HG02981 (cell line): ENCODE measurements around the gene WDR90.

ENCODE experiments used
- ATAC-seq: cut with Tn5 transposase; IDR thresholded peaks from one replicate; pipeline ENCODE4 v1.9.1; 2021; ENCODE audit warnings: mild to moderate bottlenecking, moderate library complexity; ENCODE audit not compliant: unreplicated experiment

Gene WDR90

DNA sequence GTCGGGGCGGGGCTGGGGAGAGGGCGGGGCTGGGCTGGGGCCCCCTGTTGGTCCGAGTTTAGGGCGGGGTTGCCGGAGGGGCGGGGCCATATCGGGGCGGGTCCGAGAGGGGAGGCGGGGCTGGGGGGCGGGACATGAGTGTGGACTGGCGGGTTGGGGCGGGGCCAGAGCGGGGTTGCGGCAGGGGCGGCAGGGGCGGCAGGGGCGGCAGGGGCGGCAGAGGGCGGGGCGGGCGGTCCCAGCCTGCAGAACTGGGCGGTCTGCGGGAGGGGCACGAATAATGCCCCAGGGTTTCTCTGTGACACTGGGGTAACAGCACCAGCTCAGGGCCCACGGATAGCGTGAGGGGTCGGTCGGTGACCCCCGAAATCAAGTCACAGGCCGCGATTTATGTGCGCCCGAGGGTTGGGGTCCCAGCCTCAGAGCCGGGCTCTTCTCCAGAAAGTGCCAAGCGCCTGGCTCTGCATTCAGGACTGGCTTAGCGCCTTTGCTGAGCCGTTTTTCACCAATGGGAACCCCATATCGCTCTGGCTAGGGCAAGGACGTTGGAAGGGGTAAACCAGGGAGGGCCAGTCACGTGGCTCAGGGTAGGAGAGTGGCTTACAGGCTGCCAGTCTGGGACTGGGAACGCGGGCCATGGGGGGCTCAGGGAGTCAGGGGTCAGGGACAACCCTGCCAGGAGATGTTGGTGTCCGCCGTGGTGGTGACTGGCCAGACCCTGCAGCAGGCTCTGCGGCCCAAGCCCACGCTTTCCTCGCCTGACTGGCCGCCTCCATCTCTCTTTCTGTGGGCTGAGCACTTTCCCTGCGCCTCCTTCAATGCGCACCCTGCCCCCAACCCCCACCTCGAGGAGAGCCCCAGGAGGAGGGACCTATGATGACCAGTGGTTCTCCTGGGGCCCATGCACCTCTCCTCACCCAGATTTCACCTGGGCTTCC is 11.8 kb upstream of the WDR90 start:
- no peak for ATAC-seq

GRCh38 chr16:638034-638543 is 11.1 kb upstream of the WDR90 start:
- ATAC-seq: no peak

DNA sequence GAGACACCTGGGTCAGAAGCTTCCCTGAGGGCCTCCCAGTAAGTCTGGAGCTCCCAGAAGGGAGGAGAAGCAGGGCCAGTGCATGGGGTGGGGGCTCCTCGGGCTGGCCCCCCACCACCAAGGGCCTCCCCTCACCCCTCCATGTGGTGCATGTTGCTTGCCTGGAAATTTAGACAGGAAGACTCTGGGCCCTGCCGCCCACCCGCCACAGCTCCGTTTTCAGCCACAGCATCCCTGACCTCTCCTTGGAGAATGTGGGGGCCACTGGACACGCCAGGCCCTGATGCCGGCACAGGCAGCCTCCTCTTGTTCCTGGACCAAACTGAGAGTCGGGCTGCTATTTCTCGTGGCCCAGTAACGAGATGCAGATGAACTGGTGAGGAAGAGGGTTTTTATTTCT is 10.3 kb upstream of the WDR90 start:
- no peak for ATAC-seq

DNA sequence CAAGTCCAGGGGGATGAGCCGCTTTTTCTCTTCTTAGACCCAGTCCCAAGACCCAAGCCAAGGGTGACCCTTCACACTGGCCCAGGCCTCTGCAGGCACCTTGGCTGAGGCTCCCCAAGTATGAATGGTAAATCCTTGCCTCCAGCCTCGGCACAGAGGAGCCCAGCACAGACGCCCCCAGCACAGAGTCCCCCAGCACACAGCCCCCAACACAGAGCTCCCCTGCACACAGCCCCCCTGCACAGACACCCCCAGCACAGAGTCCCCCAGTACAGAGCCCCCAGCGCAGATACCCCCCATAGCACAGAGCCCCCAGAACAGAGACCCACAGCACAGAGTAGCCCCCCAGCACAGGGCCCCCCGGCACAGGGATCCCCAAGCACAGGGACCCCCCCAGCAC is 8.6 kb upstream of the WDR90 start:
- no peak for ATAC-seq

DNA sequence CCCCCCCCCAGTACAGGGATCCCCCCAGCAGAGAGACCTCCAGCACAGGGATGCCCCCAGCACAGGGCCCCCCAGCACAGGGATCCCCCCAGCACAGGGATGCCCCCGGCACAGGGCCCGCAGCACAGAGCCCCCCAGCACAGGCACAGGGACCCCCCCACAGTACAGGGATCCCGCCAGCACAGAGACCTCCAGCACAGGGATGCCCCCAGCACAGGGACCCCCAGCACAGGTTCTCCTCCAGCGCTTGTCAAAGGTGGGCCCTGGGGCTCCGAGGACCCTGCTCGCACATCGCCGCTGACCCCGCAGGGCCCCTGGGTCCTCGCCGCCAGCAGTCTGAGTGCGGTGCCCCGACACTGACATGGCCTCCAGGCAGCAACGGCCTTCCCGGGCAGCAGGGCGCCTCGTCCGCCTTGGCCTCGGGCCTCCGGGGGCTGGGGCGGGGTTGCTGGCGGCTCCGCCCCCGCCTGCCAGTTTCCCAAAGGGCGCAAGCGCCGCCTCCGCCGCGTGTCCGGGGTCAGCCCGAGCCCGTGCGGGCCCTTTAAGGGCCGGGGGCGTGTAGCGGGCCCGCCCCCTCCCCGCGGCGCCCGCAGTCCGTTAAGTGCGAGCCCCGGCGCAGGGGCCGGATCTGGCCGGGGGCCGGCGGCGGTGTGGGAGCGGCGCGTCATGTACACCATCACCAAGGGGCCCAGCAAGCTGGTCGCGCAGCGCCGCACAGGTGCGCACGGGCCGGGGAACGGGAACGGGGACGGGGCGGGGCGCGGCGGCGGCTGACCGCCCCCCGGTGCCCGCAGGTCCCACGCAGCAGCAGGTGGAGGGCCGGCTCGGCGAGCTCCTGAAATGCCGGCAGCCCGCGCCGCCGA is 7.6 kb upstream of the WDR90 start, which contains the start of gene MCRIP2:
MCRIP2 (plus strand) TSS at position 503 of the 863 bp plus-strand sequence; CDS start at position 667, 164 bp downstream.
- no peak for ATAC-seq

- no peak for ATAC-seq
Measured at GRCh38 chr16:642189-643049, 6.7 kb upstream of the WDR90 start.

GRCh38 chr16:643050-643368 is 6.2 kb upstream of the WDR90 start:
- ATAC-seq: no peak

DNA sequence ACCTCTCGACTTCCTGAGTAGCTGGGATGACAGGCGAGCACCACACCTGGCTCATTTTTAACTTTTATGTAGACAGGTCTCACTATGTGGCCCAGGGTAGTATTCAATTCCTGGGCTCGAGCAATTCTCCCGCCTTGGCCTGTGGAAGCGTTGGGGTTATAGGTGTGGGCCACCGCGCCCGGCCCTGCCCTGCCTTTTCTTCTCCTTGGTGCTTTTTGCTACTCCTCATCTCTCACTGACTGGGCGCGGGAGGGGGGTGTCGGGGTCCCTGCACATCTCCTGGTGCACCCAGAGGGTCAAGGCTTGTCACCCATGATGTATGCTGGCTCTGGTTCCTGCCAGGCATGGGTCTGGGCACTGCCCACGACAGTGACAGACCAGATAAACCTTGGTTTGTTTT is 4.6 kb upstream of the WDR90 start:
- no peak for ATAC-seq

GRCh38 chr16:645852-646678 is 3.1 kb upstream of the WDR90 start:
- ATAC-seq: no peak

DNA sequence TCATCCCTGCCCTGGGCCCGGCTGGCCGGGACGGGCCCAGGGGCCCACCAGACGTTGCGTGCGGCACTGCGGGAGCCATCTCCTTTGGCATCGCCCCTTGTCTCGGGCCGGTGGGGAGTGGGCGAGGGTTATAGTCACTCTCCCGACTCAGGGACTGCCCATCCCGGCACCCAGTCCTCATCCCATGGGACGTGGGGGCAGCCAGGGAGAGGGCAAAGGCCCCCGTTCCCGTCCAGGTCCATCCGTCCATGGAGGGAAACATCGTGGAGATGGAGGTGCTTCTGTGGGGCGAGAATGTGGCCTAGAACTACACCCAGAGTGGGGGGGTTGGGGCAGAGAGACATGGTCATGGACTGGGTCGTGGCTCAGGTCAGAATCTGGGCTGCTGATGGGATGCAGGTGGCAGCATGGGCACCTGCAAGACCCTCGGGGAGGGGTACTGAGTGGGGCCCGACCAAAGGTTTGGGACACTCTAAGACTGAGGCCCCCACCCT is 2.4 kb upstream of the WDR90 start:
- ATAC-seq: no peak

- no peak for ATAC-seq
Measured at GRCh38 chr16:647173-647902, 1.8 kb upstream of the WDR90 start.

DNA sequence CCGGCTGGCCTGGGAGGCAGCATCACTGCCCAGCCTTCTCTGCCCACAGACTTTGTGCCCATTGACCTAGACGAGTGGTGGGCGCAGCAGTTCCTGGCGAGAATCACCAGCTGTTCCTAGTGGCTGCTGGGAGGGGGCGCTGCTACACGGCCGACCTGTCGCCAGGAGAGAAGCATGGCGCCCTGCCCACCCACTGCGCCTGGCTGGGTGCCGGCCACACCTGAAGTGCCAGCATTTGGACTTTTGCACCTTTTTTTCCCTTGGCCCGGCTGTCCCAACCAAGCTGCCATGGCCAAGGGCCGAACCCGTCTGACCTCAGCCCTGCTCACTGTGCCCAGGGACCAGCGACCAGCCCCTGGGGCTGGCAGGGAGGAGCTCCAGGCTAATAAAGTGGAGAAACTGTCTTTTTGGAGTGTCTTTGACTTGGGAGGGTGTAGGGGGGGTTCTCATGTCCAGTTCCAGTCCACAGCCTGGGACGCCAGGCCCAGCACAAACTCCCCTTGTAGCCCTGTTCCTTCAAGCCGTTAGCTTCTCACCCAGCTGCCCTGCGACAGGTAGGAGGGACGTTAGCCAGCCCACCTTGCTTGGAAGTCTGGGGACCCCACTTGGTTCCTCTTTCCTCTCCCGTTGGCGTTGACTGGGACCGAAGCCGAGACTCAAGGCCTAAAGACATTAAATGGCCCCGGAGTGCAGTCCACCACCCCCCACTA is 939 bp upstream of the WDR90 start:
- no peak for ATAC-seq

GRCh38 chr16:649631-650030 is 466 bp downstream of the WDR90 start:
- no peak for ATAC-seq

DNA sequence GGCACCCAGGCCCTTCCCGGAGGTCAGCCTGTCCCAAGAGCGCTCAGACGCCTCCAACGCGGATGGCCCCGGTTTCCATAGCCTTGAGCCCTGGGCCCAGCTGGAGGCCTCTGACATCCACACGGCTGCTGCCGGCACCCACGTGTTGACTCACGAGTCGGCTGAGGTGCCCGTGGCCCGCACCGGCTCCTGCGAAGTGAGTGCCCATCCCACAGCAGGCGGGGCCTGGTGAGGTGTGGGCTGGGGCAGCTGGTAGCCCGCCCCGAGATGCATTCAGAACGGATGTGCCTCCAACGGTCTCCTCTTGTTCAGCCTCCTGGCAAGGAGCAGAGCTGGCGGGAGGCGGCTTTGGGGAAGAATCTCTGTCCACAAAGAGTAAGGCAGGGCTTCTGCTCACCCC is 2.7 kb downstream of the WDR90 start:
- no peak for ATAC-seq

- no peak for ATAC-seq
Measured at GRCh38 chr16:652454-653305, 3.5 kb downstream of the WDR90 start.

GRCh38 chr16:654034-654433 is 4.9 kb downstream of the WDR90 start:
- no peak for ATAC-seq

- ATAC-seq: no peak
Measured at GRCh38 chr16:657487-657886, 8.3 kb downstream of the WDR90 start.
